ENCODE data around the gene ENTPD1.

The ENTPD1 gene

DNA sequence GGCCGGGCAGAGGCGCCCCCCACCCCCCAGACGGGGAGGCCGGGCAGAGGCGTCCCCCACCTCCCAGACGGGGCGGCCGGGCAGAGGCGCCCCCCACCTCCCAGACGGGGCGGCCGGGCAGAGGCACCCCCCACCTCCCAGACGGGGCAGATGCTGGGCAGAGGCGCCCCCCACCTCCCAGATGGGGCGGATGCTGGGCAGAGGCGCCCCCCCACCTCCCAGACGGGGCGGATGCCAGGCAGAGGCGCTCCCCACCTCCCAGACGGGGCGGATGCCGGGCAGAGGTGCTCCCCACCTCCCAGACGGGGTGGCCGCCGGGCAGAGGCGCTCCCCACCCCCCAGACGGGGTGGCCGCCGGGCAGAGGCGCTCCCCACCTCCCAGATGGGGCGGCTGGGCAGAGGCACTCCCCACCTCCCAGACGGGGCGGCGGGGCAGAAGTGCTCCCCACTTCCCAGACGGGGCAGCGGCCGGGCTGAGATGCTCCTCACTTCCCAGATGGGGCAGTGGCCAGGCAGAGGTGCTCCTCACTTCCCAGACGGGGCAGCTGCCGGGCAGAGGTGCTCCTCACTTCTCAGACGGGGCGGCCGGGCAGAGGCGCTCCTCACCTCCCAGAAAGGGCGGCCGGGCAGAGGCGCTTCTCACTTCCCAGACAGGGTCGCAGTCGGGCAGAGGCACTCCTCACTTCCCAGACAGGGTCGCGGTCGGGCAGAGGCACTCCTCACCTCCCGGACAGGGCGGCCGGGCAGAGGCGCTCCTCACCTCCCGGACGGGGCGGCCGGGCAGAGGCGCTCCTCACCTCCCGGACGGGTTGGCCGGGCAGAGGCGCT is 53.6 kb downstream of the ENTPD1 start:
- peaks cover 3% of the 10 kb centered on the region for H3K9me3 ChIP-seq (ENCODE audit: insufficient read depth, low read length, severe bottlenecking)
- H3K36me3 ChIP-seq (ENCODE audit: insufficient read depth, low read length), result no peaks in the 10 kb centered on the region
- DNase-seq (peak; percentile 4), ATAC-seq (ENCODE audit: insufficient read depth, low read depth) (no peak)
- H3K27me3 ChIP-seq (ENCODE audit: insufficient read depth, low read length, poor library complexity), result no peaks in the 10 kb centered on the region
- no peak overlapping the region for H3K9ac ChIP-seq (ENCODE audit: low read depth, low read length)
- H4K20me1 ChIP-seq (ENCODE audit: insufficient read depth, low read length), result no peaks in the 10 kb centered on the region
- H2AFZ ChIP-seq (ENCODE audit: low read depth, low read length), result no peak overlapping the region
- no peaks in the 10 kb centered on the region for H3K79me2 ChIP-seq (ENCODE audit: insufficient read depth, low read length)
- H3K4me1 ChIP-seq (ENCODE audit: insufficient read depth, low read length), result no peaks in the 10 kb centered on the region
- no peak overlapping the region for H3K4me2 ChIP-seq (ENCODE audit: insufficient read depth, low read length)
- H3K27ac ChIP-seq (ENCODE audit: low read length), result no peak overlapping the region
- TF ChIP-seq, protein P1, sequence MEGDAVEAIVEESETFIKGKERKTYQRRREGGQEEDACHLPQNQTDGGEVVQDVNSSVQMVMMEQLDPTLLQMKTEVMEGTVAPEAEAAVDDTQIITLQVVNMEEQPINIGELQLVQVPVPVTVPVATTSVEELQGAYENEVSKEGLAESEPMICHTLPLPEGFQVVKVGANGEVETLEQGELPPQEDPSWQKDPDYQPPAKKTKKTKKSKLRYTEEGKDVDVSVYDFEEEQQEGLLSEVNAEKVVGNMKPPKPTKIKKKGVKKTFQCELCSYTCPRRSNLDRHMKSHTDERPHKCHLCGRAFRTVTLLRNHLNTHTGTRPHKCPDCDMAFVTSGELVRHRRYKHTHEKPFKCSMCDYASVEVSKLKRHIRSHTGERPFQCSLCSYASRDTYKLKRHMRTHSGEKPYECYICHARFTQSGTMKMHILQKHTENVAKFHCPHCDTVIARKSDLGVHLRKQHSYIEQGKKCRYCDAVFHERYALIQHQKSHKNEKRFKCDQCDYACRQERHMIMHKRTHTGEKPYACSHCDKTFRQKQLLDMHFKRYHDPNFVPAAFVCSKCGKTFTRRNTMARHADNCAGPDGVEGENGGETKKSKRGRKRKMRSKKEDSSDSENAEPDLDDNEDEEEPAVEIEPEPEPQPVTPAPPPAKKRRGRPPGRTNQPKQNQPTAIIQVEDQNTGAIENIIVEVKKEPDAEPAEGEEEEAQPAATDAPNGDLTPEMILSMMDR (IDR thresholded peaks at IDR 0.05; ENCODE audit: borderline replicate concordance, extremely low read depth, low read length, poor library complexity, severe bottlenecking), result no peak
- TF ChIP-seq EZH2 (IDR thresholded peaks at IDR 0.05; ENCODE audit: borderline replicate concordance, low read depth, low read length, severe bottlenecking), result no peak
- H3K4me3 ChIP-seq (ENCODE audit: low read depth in 1 of 2, low read length in 2 of 2), result no peak overlapping the region

DNA sequence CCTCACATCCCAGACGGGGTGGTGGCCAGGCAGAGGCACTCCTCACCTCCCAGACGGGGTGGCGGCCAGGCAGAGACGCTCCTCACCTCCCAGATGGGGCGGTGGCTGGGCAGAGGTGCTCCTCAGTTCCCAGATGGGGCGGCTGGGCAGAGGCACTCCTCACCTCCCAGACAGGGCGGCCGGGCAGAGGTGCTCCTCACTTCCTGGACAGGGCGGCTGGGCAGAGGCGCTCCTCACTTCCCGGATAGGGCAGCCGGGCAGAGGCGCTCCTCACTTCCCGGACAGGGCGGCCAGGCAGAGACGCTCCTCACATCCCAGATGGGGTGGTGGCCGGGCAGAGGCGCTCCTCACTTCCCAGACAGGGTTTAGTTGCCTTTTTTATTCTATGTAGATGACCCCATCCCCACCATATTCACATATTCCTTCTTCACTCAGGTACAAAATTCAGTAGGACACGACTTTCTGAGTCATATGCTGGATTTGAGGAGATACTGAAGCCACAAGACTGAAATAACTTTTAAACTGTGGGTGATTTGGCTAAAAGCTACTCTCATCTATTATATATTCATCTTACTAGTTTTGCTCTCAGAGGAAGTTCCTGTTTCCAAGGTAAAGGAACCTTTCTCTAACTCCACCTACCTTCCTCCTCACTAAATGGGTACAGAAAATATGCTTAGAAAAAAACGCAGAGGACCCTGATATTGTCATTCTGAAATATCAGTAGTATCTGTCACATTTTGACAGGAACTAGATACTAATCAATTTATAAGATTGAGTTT is 54.4 kb downstream of the ENTPD1 start:
- Histone ChIP-seq H3K79me2 (ENCODE audit: insufficient read depth, low read length) (no peaks in the 10 kb centered on the region), H3K9me3 (ENCODE audit: insufficient read depth, low read length, severe bottlenecking) (peaks cover 3% of the 10 kb centered on the region), H3K36me3 (ENCODE audit: insufficient read depth, low read length) (no peaks in the 10 kb centered on the region), H3K27ac (ENCODE audit: low read length) (no peak overlapping the region), H4K20me1 (ENCODE audit: insufficient read depth, low read length) (no peaks in the 10 kb centered on the region), H3K27me3 (ENCODE audit: insufficient read depth, low read length, poor library complexity) (no peaks in the 10 kb centered on the region), H3K9ac (ENCODE audit: low read depth, low read length) (no peak overlapping the region), H3K4me2 (ENCODE audit: insufficient read depth, low read length) (no peak overlapping the region), H3K4me1 (ENCODE audit: insufficient read depth, low read length) (no peaks in the 10 kb centered on the region), H3K4me3 (ENCODE audit: low read depth in 1 of 2, low read length in 2 of 2) (no peak overlapping the region), H2AFZ (ENCODE audit: low read depth, low read length) (no peak overlapping the region)
- DNase-seq, result peak; percentile 5
- no peak for TF ChIP-seq EZH2 (IDR thresholded peaks at IDR 0.05; ENCODE audit: borderline replicate concordance, low read depth, low read length, severe bottlenecking)
- TF ChIP-seq, protein P1 (IDR thresholded peaks at IDR 0.05; ENCODE audit: borderline replicate concordance, extremely low read depth, low read length, poor library complexity, severe bottlenecking), result no peak
- no peak for ATAC-seq (ENCODE audit: insufficient read depth, low read depth)

DNA sequence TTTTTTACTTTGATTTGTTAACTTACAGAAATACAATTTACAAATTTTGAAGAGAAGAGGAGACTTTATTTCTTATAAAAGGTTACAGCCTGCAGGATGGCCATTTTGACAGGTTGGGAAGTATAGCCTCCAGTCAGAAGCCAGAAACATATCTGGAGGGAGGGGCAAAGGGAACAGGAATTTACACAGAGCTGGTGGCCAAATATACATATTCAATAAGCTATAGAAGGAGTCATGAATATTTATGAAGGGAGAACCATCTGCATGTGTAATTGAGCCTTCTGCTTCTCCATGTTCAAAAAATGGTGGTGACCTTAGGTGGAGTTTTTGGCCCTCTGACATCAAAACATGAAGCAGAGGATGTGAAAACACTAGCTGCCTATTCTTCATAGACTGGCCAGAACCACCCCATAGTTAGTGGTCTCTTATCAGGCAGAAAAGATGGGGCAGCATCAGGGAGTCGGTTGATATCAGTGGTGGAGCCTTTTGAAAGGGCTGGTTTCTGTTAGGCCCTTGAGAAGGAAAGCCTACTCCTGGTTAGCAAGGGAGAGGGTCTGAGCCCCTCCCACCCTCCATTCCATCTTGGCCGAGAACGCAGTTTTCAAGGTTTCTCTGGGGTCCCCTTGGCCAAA is 57.2 kb downstream of the ENTPD1 start:
- H3K79me2 ChIP-seq (ENCODE audit: insufficient read depth, low read length), result no peaks in the 10 kb centered on the region
- TF ChIP-seq, protein P1 (IDR thresholded peaks at IDR 0.05; ENCODE audit: borderline replicate concordance, extremely low read depth, low read length, poor library complexity, severe bottlenecking), result no peak
- TF ChIP-seq EZH2 (IDR thresholded peaks at IDR 0.05; ENCODE audit: borderline replicate concordance, low read depth, low read length, severe bottlenecking), result no peak
- H4K20me1 ChIP-seq (ENCODE audit: insufficient read depth, low read length), result no peaks in the 10 kb centered on the region
- H2AFZ ChIP-seq (ENCODE audit: low read depth, low read length), result no peak overlapping the region
- H3K27me3 ChIP-seq (ENCODE audit: insufficient read depth, low read length, poor library complexity), result peaks cover 4% of the 10 kb centered on the region
- H3K4me2 ChIP-seq (ENCODE audit: insufficient read depth, low read length), result no peak overlapping the region
- ATAC-seq (ENCODE audit: insufficient read depth, low read depth), result no peak
- H3K4me1 ChIP-seq (ENCODE audit: insufficient read depth, low read length), result no peaks in the 10 kb centered on the region
- no peak overlapping the region for H3K4me3 ChIP-seq (ENCODE audit: low read depth in 1 of 2, low read length in 2 of 2)
- H3K27ac ChIP-seq (ENCODE audit: low read length), result no peak overlapping the region
- DNase-seq, result no peak
- H3K9me3 ChIP-seq (ENCODE audit: insufficient read depth, low read length, severe bottlenecking), result peaks cover 3% of the 10 kb centered on the region
- H3K36me3 ChIP-seq (ENCODE audit: insufficient read depth, low read length), result no peaks in the 10 kb centered on the region
- no peak overlapping the region for H3K9ac ChIP-seq (ENCODE audit: low read depth, low read length)
